Activated CD8-positive, alpha-beta memory T cell treated with anti-CD3 and anti-CD28 coated beads for 24 hours (primary cell): ENCODE results near the gene HLA-DQB1.

Experiments used
- DNase-seq: peaks from one replicate; pipeline ENCODE4 v3.0.0-alpha.2; 2020

Gene HLA-DQB1

GRCh38 chr6:32623693-32624092 lies 42.8 kb downstream of the HLA-DQB1 start:
- DNase-seq, result no peak

DNA sequence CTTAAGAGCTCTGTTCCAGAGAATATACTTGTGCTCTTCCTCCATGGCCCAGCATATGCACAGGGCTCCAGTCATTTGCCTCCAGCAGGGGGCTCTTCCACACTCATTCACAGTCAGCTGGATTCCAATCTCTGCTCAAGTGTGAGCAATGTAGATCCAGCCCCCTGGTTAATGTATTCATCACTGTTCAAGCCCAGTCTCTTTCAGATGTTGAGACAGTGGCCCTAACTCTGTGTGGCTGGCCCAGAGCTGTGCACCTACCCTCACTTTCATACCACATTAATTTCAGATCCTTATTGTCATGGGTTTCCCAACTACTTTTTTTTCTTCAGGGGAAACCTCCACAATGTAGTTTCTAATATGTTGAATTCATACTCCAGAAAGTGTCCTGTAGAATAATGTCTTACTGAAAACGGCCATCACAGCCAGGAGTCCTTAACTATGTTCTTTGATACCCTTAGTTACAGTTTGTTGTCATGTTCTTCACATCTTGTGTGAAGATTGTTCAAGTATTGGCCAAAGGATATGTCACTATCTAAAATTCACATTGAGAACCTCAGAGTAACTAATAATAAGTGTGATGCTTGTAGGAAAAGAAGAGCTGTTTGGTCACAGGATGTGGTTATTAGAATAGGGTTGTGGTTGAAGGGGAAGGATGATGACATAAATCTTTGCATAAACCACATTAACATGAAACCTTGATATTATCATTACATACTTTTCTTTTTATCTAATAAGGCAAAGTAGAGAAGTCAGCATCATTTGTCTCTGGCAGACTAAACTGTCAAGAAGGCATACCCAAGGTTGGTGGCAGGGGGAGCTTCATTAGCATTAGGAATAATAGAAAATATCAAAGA lies 43.7 kb downstream of the HLA-DQB1 start:
- no peak for DNase-seq

- DNase-seq, result no peak
Observed at GRCh38 chr6:32621372-32621771, 45.1 kb downstream of the HLA-DQB1 start.

DNA sequence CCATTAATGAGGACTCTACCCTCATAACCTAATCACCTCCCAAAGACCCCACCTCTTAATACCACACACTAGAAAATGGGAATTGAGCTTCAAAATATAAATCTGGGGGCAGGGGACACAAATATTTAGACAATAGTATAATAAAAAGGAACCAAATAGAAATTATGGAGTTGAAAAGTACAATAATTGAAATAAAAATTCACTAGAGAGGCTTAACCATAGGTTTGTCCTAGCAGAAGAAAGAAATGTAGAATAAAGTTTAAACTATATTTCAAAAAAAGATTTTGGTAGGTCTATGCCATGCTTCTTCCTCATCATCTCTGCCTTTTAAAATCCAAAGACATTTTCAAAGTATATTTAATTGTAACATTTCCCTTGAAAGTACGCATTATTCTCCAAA lies 48.7 kb downstream of the HLA-DQB1 start:
- DNase-seq, result no peak

- no peak for DNase-seq
Observed at GRCh38 chr6:32615885-32616532, 50.4 kb downstream of the HLA-DQB1 start.

- DNase-seq, result no peak
Observed at GRCh38 chr6:32614366-32615081, 51.9 kb downstream of the HLA-DQB1 start.

DNA sequence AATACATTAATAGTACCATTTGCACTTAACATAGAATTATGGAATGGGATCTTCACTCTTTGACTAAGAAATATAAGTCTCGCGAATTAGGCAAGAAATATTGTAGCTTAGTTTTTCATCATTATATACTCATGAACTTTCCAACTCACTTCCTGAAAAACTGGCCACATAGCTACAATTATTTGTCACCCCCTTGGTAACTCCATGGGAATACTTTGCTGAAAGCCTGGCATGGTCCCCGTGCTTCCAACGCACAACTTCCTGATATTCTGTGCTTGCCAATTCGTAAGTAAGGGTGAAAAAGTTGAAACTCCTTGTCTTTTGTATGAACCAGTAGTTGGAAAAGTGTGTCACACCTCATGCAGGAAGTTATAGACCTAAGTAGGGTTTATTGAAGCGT lies 53.0 kb downstream of the HLA-DQB1 start:
- no peak for DNase-seq

- no peak for DNase-seq
Observed at GRCh38 chr6:32610682-32611296, 55.7 kb downstream of the HLA-DQB1 start.

DNA sequence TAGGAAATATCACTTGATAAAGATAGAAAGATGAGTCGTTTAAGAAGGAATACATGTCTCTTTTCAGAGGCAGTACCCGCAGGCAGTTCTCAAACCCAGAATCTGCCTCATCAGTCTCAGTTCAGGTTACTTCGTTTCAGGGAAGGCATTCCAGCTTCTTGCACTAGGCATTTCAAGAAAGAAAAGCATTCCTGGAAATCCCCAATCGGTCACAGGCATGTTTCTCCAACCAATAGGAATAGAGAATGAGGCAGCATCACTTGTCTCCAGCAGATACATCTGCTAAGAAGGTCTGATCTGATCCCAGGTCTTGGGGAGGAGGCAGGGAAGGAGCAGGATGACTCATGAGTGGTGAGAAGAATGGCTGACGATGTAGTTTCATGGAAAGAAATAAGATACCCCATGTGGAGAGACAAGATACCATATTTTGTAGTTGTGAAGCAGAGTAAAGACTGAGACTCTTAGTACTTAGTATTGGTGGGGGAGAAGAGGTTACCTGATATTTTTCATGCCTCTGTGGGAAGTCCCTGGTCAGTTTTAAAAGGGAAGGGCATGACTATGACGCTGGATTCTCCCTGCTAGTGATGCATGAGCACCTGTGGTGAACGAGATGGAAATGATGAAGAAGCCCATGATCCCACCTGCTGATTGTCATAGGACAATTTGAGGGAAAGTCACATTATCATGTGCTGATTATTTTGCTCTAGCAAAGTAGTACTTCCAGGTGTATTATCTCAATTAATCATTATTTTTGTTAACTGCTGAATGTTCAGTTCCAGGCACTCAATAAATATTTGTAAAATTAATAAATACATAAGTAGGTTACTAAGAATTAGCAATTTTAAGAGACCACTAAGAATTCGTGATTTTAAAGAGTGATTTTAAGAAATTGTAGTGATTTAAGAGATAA lies 56.5 kb downstream of the HLA-DQB1 start:
- peak; percentile 59 for DNase-seq
